NCI-H1694 (cell line): Measurements from ENCODE around the gene PACSIN2.
"Not testable (repeated sequence)": the region's sequence is repeated elsewhere in the genome, so short reads cannot be mapped to it uniquely, and the experiment has no call there.

Experiments used
- DNase-seq: peaks from one replicate; lab custom pipeline; 2025; lab: John Stamatoyannopoulos, UW

PACSIN2 gene

DNA sequence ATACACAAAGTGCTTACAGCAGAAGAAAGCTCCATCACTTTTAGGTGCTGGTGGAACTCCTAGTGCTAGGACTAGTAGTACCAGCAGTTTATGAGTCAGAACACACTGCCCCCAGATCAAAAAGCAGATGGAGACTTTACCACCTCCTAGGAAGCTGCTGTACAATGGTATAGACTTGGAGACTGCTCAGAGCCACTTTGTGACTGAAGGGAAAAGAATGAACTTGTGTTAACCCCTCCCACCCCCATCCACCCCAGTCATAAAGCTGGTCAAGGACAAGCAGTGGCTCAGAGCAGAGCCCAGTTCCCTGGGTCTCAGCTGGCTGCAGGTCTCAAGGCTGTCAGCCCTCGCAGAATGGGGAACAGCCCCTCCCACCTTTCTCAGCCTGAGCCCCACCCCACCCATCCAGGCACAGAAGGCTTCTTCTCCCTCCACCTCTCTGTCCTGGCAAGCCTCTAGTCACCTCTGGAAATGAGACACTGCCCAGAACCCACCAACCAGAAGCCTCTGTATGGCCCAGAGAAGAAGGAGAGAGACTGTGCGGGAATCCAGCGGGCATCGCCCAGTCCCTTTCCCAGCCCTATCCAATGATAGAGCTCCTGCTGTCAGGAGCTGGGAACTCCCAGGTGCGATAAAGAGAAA is 23.8 kb downstream of the PACSIN2 start:
- no peak for DNase-seq

DNA sequence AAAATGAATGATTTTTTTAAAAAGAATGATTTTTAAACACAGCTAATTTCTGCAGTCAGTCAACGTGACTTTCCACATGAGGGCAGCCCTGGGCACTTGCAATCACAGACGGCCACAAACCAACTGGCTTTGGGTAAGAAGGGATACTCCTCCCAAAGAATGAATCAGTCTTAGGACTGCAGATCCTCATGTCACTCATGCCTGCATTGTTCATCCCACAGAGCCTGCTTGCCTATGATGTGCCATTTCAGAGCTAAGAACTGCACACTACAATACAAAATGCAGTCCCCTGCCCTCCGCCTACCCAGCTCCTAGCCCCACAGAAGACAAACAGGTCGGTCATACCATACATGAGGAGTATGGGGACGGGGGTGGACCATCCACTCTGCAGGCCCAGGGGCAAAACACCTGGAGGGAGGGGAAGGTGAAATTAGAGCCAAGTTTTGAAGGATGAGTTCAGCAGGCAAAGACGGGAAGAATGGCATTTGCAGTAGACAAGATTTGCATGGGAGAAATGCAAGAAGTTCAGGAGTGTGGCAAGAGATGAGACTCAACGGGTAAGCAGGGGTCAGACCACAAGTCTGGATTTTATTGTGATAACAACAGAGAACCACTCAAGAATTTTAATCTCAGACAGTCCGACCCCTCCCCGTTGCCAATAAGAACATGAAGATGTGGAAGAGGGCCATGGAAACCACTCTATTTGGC is 24.7 kb downstream of the PACSIN2 start:
- DNase-seq = no peak

DNA sequence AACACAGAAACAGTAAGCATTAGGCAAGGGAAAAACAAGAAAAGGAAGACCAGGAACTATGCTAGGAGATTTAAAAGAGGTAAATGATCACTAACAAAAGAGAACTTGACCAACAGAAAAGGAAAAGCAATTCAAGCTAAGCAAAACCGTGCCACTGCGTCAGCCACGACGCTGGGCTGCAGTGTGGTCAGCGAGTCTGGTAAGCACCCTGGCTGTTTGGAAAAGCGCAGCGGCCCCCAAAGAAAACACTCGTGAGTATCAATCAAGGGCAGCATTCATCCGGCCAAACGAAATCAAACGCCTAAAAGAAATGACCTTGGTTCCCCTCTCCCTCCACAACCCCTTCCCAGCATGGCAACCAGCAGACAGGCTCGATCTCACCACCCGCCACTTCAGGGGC is 28.8 kb downstream of the PACSIN2 start:
- no peak for DNase-seq

DNA sequence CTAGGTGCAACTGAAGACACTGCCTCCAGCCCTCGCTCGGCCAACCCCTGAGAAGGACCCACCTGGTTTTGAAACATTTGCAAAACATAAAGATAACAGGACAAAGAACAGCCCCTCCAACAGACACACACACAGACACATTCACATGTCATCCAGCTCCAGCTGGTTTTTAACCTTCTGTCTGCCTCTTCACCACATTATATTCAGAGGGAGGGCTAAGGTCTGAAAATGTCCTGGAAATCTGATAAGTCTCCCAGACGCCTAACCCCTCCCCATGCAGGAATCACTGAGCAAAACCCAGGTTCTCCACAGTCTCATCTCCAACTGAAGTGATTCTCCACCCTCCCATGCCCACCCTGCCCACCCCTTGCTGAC is 29.4 kb downstream of the PACSIN2 start:
- DNase-seq = no peak

DNA sequence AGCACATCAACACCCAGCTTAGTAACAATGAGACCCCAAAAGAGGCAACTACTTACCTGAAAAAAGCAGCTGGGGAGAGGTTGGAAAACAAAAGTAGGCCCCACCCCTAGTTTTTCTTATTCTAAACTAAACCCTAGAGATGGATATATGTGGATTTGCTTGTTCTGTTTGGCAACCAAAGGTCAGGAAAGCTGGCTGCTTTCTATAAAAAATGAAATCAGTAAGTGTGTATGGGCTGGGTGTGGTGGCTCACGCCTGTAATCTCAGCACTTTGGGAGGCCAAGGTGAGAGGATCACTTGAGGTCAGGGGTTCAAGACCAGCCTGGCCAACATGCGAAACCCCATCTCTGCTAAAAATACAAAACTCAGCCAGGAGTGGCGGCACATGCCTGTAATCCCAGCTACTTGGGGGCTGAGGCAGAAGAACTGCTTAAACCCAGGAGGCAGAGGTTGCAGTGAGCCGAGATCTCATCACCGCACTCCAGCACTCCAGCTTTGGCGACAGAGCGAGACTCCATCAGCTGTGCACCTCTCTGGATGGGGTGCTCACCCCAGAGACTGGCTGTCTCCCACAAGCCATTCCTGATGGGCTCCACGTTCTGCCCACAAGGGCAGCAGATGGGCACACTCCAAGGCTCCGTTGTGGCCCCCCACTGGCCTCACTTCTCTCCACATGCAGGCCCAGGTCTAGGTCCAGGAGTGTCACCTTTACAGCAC is 30.0 kb downstream of the PACSIN2 start:
- DNase-seq = no peak

DNA sequence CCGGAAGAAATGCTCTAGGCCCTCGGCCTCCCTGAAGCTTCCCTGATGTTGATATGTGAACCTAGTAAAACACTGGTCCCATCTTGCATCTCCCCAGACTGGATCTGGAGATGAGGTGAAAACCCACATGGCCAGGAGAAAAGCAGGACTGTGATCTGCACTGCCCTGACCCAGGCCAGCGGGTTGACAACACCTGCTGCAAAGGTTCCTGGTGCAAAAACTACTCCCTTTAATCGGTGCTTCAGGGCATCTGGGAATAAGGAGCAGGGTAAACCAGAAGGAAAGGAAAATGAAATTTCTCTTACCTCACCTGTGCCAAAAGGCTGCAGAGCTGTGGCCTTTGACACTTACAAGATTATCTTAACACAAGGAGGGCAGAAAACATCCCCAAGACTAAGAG is 30.6 kb downstream of the PACSIN2 start:
- DNase-seq = no peak

DNA sequence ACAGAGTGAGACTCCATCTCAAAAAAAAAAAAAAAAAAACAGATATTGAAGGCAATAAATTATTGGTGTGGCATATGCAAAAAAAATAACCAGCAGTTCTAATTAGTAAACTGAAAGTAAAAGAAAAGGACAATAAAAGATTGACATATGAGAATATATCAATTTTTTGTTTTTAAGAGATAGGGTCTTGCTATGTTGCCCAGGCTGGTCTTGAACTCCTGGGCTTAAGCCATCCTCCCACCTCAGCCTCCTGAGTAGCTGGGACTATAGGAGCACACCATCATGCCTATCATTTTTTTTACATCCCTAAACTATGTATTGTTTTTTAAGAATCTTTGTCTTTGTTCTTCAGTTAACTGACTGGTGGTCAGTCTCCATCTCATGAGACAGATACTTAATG is 31.5 kb downstream of the PACSIN2 start:
- DNase-seq = no peak

DNA sequence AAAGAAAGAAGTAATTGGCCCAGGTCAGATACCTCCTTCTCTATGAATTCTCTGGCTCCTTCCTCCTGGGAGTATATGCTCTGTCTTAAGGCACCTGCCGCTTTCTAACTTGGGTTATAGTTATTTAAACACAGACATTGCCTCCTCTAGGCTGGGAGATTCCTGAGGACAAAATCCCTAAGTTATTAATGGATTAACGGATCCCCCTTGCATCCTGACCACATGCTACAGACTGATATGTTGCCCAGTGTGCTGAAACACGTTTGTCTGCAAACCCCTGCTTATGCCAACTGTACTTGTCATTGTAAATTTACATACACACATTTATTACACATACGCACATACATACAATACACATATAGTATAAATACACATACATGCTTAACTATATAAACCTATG is 35.3 kb downstream of the PACSIN2 start:
- DNase-seq = no peak

DNA sequence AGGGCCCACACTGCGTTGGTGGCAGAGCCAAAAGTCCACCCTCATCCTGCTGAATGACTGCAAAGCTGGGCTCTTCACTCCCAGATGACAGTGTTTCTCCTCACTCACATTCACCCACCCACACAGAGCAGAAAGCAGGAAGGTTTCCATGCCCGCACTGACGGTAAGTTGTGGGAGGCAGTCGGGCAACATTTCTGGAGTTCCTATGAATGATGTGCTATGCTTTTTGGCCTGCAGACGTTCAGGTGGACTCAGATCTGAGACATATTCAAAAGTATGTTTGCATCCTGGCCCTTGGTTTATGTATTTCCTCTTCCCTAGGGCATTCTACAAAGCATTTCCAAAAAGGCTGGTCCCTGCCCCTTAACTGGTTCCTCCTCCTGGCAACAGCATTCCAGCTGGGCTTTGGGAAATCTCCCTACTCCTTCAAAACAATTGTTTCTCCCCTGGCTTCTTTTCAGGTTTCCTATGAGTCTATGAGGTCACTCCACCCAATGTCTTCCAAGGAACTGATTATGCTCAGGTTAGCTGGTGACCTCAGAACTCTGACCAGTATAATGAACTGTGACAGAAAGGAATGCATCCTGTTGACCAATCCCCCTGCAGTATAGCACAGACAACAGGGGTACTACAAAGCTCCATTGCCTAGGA is 36.4 kb downstream of the PACSIN2 start:
- DNase-seq = no peak

DNA sequence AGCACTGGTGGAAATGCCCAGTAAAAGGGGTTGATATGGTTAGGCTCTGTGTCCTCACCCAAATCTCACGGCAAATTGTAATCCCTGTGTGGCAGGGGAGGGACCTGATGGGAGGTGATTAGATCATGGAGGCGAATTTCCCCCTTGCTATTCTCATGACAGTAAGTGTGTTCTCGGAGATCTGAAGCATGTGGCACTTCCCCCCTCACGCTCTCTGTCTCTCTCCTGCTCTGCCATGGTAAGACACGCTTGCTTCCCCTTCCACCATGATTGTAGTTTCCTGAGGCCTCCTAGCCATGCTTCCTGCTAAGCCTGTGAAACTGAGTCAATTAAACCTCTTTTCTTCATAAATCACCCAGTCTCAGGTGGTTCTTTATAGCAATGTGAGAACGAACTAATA is 37.4 kb downstream of the PACSIN2 start:
- DNase-seq = no peak

DNA sequence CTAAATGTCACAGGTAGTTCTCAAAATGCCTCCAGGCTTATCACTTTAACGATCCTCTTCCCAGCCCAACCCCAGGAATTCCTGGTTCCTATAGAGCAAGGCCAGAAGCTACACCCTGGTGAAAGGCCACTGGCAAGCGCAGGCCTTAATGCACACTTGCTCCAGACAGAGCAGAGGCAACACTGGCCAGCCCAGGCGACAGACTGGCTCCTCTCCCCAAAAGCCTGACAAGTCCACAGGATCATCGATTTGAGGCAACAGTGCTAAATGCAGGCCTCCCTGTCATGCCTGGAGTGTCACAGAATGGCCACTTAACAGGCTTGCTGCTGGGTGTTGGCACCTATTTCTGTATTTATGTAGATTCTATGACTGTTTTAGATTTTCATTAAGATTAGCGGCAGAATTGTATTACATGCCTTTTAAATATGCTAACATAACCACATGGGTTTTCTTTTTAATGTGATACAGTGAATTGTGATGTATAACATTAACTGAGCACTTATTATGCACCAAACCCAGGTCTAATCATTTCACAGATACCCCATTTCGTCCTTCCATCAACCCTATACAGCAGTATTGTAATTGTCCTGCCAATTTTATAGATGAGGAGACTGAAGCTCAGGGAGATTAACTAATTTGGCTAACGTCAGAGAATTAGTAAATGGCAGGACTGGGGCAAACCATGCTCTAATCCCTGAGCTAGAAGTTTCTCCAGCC is 38.6 kb downstream of the PACSIN2 start:
- no peak for DNase-seq

DNA sequence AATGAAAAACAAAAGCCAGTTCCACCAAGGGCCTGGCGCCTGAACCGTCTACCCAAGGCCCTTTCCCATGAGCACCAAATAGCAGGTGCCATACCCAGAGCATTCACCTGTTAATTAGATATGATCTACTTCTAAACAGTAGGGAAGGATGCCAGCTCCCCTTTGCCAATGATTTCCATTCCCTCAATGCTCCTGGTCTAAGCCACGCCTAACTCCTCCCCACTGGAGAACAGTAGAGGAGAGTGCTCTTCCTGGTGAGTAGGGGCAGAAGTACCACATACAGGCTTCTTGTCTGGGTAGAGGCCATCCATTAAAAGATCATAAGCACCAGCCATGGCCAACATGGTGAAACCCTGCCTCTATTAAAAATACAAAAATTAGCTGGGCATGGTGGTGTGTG is 40.7 kb downstream of the PACSIN2 start:
- no peak for DNase-seq

DNA sequence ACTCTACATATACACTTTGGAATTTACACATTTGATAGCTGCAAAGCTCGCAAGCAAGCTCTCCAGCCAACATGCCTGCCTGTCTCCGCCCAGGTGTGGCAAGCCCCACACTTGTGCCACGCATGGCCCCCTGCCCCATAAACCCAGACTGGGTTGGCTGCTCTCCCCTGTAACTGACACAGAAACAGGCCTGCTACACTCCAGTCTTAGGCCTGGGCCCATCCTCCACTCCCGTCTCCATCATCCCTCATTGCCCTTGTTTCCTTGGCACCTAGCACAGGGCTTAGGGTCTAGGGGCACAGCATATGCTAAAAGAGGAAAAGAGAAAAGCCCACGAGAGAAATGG is 41.4 kb downstream of the PACSIN2 start:
- no peak for DNase-seq

DNA sequence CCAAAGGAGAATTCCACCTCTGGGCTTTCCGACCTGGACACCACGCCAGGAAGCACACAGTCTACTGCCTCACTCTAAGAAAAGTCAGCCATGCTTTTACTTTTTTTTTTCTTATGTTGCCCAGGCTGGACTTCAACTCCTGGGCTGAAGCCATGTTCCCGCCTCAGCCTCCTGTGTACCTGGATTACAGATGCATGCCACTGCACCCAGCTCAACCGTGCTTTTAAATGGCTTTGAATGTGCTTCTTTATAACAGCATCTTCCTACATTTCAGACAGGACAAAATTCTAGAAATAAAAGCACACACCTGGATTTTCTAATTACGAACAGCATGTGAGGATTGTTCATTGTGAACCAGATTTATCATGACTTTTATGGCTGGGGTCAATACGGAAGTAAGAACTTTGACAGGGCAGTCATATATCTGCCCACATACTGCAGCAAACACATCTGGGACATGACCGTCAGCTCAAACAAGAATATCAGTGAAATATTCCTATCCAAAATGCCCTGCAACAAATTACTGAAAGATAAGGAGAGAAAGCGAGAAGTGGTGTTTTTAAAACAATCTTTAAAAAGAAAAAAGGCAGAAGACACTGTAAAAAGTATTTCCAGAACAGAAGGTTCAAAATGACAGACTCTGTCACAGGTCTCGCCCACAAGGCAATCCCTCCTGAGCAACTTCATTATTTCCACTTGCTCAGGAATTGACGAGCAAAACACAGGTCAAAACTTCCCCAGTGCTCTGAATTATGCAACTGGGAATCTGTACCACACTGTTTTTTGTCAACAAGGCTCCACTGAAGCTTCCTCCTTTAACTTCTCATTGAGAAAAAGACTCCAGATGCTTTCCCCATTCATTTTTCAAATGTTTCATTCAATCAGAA is 42.1 kb downstream of the PACSIN2 start:
- no peak for DNase-seq

DNA sequence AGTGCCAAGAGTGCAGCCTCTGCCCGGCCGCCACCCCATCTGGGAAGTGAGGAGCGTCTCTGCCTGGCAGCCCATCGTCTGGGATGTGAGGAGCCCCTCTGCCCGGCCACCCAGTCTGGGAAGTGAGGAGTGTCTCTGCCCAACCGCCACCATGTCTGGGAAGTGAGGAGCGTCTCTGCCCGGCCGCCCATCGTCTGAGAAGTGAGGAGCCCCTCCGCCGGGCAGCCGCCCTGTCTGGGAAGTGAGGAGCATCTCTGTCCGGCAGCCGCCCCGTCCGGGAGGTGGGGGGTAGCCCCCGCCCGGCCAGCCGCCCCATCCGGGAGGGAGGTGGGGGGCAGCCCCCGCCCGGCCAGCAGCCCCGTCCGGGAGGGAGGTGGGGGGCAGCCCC is 43.5 kb downstream of the PACSIN2 start:
- DNase-seq = not testable (repeated sequence)

DNA sequence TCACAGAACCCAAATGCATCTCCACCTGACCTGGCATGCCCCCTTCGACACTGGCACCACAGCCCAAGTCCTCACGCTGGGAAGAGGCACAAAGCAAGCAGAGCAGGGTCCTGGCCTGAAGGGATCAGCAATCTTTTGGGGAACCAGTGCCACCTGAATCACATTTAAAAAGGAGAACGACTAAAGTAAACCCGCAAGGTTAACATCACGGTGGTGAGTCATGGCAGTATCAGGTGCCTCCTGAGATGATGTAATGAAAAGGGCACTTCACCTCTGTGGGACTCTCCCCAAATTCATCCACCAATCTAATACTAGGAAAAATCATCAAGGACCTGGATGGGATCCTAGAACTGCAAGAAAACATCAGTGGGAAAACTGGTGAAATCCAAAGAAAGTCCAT is 44.9 kb downstream of the PACSIN2 start:
- no peak for DNase-seq

DNA sequence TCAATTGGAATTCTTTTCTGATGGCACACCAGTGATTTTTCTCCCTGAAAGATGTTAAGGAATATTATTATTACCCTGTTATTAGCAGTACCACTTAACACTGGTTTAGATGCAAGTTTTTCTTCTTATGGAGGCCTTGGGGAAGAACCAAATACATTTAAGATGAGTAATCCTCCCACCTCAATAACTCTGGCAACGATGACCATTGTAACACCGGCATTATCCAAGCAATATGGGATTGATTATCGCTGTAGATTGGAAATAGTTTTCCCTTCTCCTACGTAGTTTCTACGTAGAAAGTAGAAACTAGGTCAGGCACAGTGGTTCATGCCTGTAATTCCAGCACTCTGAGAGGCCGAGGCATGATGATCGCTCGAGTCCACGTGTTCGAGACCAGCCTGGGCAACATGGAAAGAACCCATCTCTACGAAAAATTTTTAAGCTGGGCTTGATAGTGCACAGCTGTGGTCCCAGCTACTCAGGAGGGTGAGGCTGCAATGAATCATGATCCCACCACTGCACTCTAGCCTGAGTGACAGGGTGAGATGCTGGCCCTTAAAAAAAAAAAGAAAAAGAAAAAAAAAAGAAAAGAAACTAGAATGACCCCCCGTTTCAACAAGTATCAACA is 45.5 kb downstream of the PACSIN2 start:
- DNase-seq = no peak

DNA sequence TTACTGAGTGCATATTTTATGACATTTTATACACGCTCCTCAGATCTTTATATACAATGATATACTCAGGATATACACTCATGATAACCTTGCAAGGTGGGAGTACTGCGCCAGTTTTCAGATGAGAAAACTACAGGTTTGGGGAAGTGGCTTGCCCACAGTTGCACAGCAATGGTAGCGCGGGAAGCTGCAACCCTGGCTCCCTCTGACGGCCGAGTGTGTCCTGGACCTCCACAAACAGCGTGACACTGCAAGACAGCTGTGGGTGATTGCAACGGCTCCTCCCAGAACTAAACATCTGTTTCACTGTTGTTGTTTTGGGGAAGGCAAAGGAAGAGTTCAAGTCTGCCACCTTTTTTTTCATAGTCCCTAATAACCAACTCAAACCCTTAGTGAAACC is 47.0 kb downstream of the PACSIN2 start:
- DNase-seq = no peak

DNA sequence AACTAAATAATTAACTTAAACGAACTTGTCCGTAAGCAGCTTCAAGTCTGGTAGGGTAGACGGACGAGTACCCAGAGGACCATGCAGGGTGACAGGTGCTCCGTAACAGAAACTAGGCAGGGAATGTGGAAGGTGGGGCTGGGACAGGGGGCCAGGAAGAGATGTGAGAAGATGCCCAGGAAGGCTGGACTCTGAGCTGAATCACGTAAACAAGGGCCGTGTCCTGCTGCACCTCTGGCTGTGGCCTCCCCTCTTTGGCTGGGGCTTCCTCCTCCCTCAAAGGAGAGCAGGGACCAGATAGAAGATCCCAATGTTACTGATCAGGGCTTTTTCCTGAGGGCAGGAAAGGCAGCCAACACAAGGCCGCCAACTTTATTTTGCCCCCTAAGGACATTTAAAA is 47.9 kb downstream of the PACSIN2 start:
- DNase-seq = no peak

DNA sequence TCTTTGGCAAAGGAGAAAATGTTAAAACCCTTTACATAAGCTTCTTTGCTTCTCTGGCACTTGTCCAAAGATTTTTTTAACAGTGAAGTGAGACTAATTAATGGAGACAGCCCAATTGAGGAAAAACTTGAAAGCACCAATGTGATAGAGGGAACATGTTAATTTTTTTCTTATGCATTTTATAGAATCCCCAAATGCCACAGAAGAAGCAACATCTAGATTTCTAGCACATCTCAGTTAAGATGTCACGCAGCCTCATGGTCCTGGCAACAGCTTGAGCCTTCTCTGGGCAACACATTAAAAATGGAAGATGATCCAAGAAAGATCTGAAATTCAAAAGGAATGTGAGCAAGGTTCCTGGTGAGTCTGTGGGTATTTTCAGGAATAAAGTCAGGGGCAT is 48.5 kb downstream of the PACSIN2 start:
- DNase-seq = no peak
